ENCODE measurements around the gene PARL. TPM values are rescaled to one million over a fixed set of nuclear protein-coding genes. Genes with fewer than 3 reads are reported as not detected.

Gene PARL
- total RNA-seq (2013; cell fraction: nucleolus; rRNA removed): 36.8 and 38.1 TPM in 2 replicates
- total RNA-seq (2014; rRNA removed) (56.4 and 58.5 TPM in 2 replicates), total RNA-seq (2014; rRNA removed; fragmentation: Illumina TruSeq; extraction: Trizol) (55.3 and 56.8 TPM in 2 replicates), total RNA-seq (2021) (74.1 and 80.2 TPM in 2 replicates), polyA plus RNA-seq (2011; rRNA removed) (75.4 and 78.6 TPM in 2 replicates), polyA plus RNA-seq (2014; fragmentation: Illumina TruSeq; extraction: Trizol) (58.6 and 70.7 TPM in 2 replicates), polyA plus RNA-seq (2014; fragmentation: Nextera tagmentation; extraction: Ambion mirVana) (10 to 100 TPM; 49.7 to 83.0 TPM), polyA plus RNA-seq (2014; rRNA removed) (75.0 and 75.9 TPM in 2 replicates), polyA plus RNA-seq (2016; fragmentation: Nextera tagmentation; extraction: Ambion mirVana) (100 to 1,000 TPM; 100 to 113 TPM), polyA minus RNA-seq (2011; rRNA and poly(A)+ RNA removed) (30.2 and 33.6 TPM in 2 replicates), Bru-seq, nascent RNA (percentile 80 among the genes with signal in this experiment), BruChase-seq, experiment 1, labeled RNA remaining after a 6-hour chase (percentile 94 among the genes with signal in this experiment), BruChase-seq, experiment 2, labeled RNA remaining after a 2-hour chase (percentile 93 among the genes with signal in this experiment)
- polyA plus RNA-seq (2011; ENCODE audit: low read depth): 44.9 TPM
- polyA plus RNA-seq (2011; cell fraction: cytosol; rRNA removed): 47.4 and 60.1 TPM in 2 replicates
- 24.1 and 24.3 TPM in 2 replicates for polyA plus RNA-seq (2011; cell fraction: nucleus; rRNA removed)
- polyA plus RNA-seq (2012): 44.5 and 50.7 TPM in 2 replicates
- polyA minus RNA-seq (2011; cell fraction: cytosol; rRNA and poly(A)+ RNA removed): 15.9 and 16.4 TPM in 2 replicates
- polyA minus RNA-seq (2011; cell fraction: nucleus; rRNA and poly(A)+ RNA removed): 7.5 and 11.4 TPM in 2 replicates
- long read RNA-seq, experiment 1, transcript PARL-202 (10 exons, 1,414 nt): major isoform, 41 of 58 reads
- long read RNA-seq, experiment 1, transcript PARL-201 (9 exons, 1,240 nt): minor isoform, 9 of 58 reads
- long read RNA-seq, experiment 1, partial matches to known transcripts: 0 of 58 reads
- long read RNA-seq, experiment 1, other reads (novel, unspliced or antisense): 7 of 58 reads
- long read RNA-seq, experiment 2, transcript PARL-201 (9 exons, 1,240 nt): minor isoform, 29 of 256 reads
- long read RNA-seq, experiment 2, transcript PARL-202 (10 exons, 1,414 nt): major isoform, 191 of 256 reads
- long read RNA-seq, experiment 2, partial matches to known transcripts: 3 of 256 reads
- long read RNA-seq, experiment 2, other reads (novel, unspliced or antisense): 23 of 256 reads

GRCh38 chr3:183884427-183885296, at the start of gene PARL:
Gene PARL, minus strand, starts transcription at chr3:183884880. Its CDS starts 34 bp downstream, at chr3:183884846.
- peak within 1 kb of the TSS; percentile 97 for H2AFZ ChIP-seq (ENCODE audit: control insufficient read depth, low read depth, low read length)
- no TSS peak for BruUV-seq (replicated peaks)
- in situ Hi-C loops (cut with MboI) (loop anchor here (5.0 kb wide), 1 partner anchor 363 kb away; the partner anchor contains the start of genes ALG3 and EEF1AKMT4), intact Hi-C loops (cut with micrococcal nuclease; ENCODE audit: unreplicated experiment) (loop anchor here (1.0 kb wide), 2 partner anchors 364 to 415 kb away; partner anchors contain the start of gene ALG3)
- no peaks in the 10 kb centered on the region for H3K9me3 ChIP-seq (replicated peaks; ENCODE audit: control insufficient read depth, insufficient read depth, low read length)
- ChIA-PET POLR2A (interaction anchor here (1.4 kb wide), 1 partner anchor 324 kb away, joined by 3 read pairs; no protein-coding TSS in a partner anchor), CTCF (interaction anchor here (0.5 to 3.7 kb wide), 29 partner anchors 11 to 754 kb away, joined by 3 to 26 read pairs (median 3); partner anchors contain the start of genes ABCC5 and EEF1AKMT4), RAD21 (ENCODE audit: unreplicated experiment) (interaction anchor here (0.5 to 2.2 kb wide), 23 partner anchors 11 to 797 kb away, joined by 3 to 19 read pairs (median 3); partner anchors contain the start of genes ABCC5 and EEF1AKMT4), SMC1A (ENCODE audit: uncharacterized antibody, unreplicated experiment) (interaction anchor here (0.8 to 2.3 kb wide), 13 partner anchors 10 to 700 kb away, joined by 3 to 9 read pairs (median 4); no protein-coding TSS in a partner anchor)
- peaks cover 4% of the 10 kb centered on the region for H3K4me1 ChIP-seq (ENCODE audit: control insufficient read depth, insufficient read depth, low read length)
- H3K27me3 ChIP-seq (replicated peaks in 1 of 2; ENCODE audit: control insufficient read depth in 2 of 2, insufficient read depth in 2 of 2, low read length in 1 of 2): no peaks in the 10 kb centered on the region
- peak within 1 kb of the TSS; percentile 88 for H3K9ac ChIP-seq (ENCODE audit: control insufficient read depth, insufficient read depth, low read length)
- DNase-seq (ENCODE audit: low read depth, low spot score): peak; percentile 70
- H3K4me2 ChIP-seq (ENCODE audit: control insufficient read depth, insufficient read depth): peak within 1 kb of the TSS; percentile 98
- peak; percentile 84 for FAIRE-seq
- H3K4me3 ChIP-seq: peak within 1 kb of the TSS; percentile 94
- ATAC-seq: peak; percentile 99
- peaks cover 0 to 4% of the 10 kb centered on the region in 2 experiments; a peak in 2 of 4 replicates for H3K36me3 ChIP-seq (ENCODE audit: control insufficient read depth in 2 of 2, insufficient read depth in 2 of 2, low read length in 1 of 2)
- 1% methylated on average over 46 of the region's 63 CpGs for WGBS (ENCODE audit: insufficient coverage, insufficient replicate concordance, low lambda C conversion rate, missing lambda C conversion rate)
- H3K79me2 ChIP-seq (ENCODE audit: control insufficient read depth, insufficient read depth, low read length): peaks cover 40% of the 10 kb centered on the region
- peak within 1 kb of the TSS; percentile 76 for H3K27ac ChIP-seq (ENCODE audit: control insufficient read depth, insufficient read depth)
- no peaks in the 10 kb centered on the region; the same call in none of the 2 replicates for H4K20me1 ChIP-seq (ENCODE audit: control insufficient read depth, insufficient read depth)
- peak; percentile 32; the same call in 1 of the 2 replicates for TF ChIP-seq SPI1 (IDR thresholded peaks at IDR 0.05; ENCODE audit: borderline replicate concordance, insufficient read depth, low read depth, low read length)
- TF ChIP-seq, protein P1, sequence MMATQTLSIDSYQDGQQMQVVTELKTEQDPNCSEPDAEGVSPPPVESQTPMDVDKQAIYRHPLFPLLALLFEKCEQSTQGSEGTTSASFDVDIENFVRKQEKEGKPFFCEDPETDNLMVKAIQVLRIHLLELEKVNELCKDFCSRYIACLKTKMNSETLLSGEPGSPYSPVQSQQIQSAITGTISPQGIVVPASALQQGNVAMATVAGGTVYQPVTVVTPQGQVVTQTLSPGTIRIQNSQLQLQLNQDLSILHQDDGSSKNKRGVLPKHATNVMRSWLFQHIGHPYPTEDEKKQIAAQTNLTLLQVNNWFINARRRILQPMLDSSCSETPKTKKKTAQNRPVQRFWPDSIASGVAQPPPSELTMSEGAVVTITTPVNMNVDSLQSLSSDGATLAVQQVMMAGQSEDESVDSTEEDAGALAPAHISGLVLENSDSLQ (IDR thresholded peaks at IDR 0.05): peak; percentile 51; the same call in 1 of the 2 replicates
- TF ChIP-seq, protein P2, sequence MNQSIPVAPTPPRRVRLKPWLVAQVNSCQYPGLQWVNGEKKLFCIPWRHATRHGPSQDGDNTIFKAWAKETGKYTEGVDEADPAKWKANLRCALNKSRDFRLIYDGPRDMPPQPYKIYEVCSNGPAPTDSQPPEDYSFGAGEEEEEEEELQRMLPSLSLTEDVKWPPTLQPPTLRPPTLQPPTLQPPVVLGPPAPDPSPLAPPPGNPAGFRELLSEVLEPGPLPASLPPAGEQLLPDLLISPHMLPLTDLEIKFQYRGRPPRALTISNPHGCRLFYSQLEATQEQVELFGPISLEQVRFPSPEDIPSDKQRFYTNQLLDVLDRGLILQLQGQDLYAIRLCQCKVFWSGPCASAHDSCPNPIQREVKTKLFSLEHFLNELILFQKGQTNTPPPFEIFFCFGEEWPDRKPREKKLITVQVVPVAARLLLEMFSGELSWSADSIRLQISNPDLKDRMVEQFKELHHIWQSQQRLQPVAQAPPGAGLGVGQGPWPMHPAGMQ (IDR thresholded peaks at IDR 0.05; ENCODE audit: borderline replicate concordance): no peak
- peak; percentile 14 for TF ChIP-seq E4F1 (IDR thresholded peaks at IDR 0.05; ENCODE audit: borderline replicate concordance, partially characterized antibody)
- TF ChIP-seq RB1 (IDR thresholded peaks at IDR 0.05; ENCODE audit: borderline replicate concordance): peak; percentile 66; the same call in 1 of the 2 replicates
- no peak for TF ChIP-seq BMI1 (IDR thresholded peaks at IDR 0.05; ENCODE audit: borderline replicate concordance)
- TF ChIP-seq RUNX3 (IDR thresholded peaks at IDR 0.05; ENCODE audit: low read length): peak; percentile 63
- TF ChIP-seq ATF7 (IDR thresholded peaks at IDR 0.05; ENCODE audit: low read depth): peak; percentile 59; the same call in 1 of the 2 replicates
- TF ChIP-seq USF1 (IDR thresholded peaks at IDR 0.05; ENCODE audit: borderline replicate concordance, extremely low read length, insufficient read depth, low read depth, low read length): peak; percentile 10
